Left ventricle myocardium superior (tissue), 1 donor: Measurements from ENCODE around the gene DAPL1. TPM values are rescaled to one million over a fixed set of nuclear protein-coding genes. Genes with fewer than 3 reads are reported as not detected.

ENCODE experiments used
- ATAC-seq: fragments of 200-7000 bp; cut with Tn5 transposase; one replicate; pipeline ENCODE4 v1.9.1; 2020; ENCODE audit warnings: mild to moderate bottlenecking, moderate library complexity
- DNase-seq: peaks from one replicate; pipeline ENCODE4 v3.0.0-alpha.2; 2020
- intact Hi-C: fragments of 100-400 bp; cut with micrococcal nuclease; formaldehyde crosslinking; loops from one replicate; pipeline ENCODE4 v1.11.0; 2022
- total RNA-seq: library from RNA; stranded (reverse); fragmentation: NEBNext Ultra II Directional; extraction: Animal tissue kit (Norgen Biotek cat#: 25700); gene quantifications from one replicate; pipeline ENCODE4 v1.2.1, GENCODE V29; 2021
- donor health status: DM: no; HTN: yes; CAD: no; lungs with severe emphysema.

Gene DAPL1
- total RNA-seq, 1 donor from 2014 or later: not detected

DNA sequence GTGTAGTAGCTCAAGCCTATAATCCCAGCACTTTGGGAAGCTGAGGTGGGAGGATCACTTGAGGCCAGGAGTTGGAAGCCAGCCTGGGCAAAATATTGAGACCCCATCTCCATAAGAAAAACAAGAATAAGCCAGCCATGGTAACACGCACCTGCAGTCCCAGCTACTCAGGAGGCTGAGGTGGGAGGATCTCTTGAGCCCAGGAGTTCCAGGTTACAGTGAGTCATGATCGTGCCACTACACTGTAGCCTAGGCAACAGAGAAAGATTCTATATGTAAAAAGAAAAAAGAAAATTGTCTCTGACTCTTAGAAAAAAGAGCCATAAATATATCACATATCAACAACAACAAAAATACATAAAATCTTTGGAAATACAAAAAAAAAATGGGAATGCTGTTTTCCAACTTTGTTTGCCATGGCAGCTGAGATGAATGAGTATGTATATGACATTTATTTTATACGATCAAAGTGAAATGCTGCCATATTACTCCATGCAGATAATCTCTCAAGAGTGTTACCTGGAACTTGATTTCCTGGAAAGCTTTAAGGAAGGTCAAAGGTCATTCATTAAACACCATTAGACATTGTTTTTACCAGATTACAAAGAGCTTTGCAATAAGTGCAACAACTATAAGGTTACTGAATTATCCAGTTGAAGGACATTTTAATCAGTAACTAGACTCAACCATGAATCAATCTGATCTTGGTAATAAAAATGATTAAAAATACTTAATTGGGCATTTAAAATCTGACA is 19.7 kb upstream of the DAPL1 start:
- intact Hi-C loops: no loop called here
- no peak for DNase-seq
- ATAC-seq: no peak

- intact Hi-C loops: no loop called here
- no peak for ATAC-seq
These were observed 18.9 kb upstream of the DAPL1 start for GRCh38 chr2:158776231-158776630.

DNA sequence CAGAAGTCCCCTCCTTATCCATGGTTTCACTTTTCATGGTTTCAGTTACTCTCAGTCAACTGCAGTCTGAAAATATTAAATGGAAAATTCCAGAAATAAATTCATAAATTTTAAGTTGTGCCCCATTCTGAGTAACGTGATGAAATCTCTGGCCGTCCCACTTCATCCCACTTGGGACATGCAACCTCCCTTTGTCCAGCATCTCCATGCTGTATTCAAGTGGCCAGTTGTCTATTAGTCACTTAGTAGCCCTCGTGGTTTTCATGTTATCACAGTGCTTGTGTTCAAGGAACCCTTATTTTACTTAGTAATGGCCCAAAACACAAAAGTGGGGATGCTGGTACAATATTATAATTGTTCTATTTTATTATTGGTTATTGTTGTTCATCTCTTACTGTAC is 18.0 kb upstream of the DAPL1 start:
- DNase-seq (no peak), ATAC-seq (no peak)
- intact Hi-C loops: no loop called here

More at GRCh38 chr2:158776231-158776630, 18.9 kb upstream of the DAPL1 start:
- DNase-seq: no peak

GRCh38 chr2:158778243-158778642 is 16.9 kb upstream of the DAPL1 start:
- ATAC-seq: no peak
- no peak for DNase-seq
- intact Hi-C loops: no loop called here

- intact Hi-C loops: no loop called here
- ATAC-seq: no peak
These were observed 15.5 kb upstream of the DAPL1 start for GRCh38 chr2:158779621-158780020.

GRCh38 chr2:158781353-158781961 is 13.7 kb upstream of the DAPL1 start:
- DNase-seq (no peak), ATAC-seq (no peak)
- intact Hi-C loops: no loop called here

More at GRCh38 chr2:158779621-158780020, 15.5 kb upstream of the DAPL1 start:
- no peak for DNase-seq

GRCh38 chr2:158782136-158782535 is 13.0 kb upstream of the DAPL1 start:
- no peak for ATAC-seq
- intact Hi-C loops: no loop called here
- DNase-seq: no peak

DNA sequence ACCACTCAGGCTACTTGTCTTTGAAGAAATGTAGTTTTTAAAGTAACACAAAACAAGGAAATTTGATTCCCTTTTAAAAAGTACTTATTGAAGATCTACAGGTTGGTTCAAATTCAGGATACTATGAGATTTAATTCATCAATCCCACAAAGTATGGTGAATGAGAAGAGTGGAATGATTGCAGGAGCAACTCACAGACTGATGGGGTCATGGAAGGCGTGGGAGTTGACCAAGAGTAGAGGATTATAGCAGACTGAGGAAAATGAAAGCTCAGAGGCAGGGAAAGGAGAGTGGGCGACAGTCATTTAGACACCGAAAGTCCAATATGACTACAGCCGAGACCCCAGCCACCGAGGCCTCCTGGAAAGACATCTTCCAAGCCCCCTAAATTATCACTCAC is 12.5 kb upstream of the DAPL1 start:
- ATAC-seq: no peak
- no peak for DNase-seq
- intact Hi-C loops: no loop called here

- DNase-seq (no peak), ATAC-seq (no peak)
These were observed 11.2 kb upstream of the DAPL1 start for GRCh38 chr2:158783923-158784322.

GRCh38 chr2:158786897-158787296 is 8.2 kb upstream of the DAPL1 start:
- ATAC-seq: no peak
- DNase-seq: no peak
- intact Hi-C loops: no loop called here

More at GRCh38 chr2:158783923-158784322, 11.2 kb upstream of the DAPL1 start:
- intact Hi-C loops: no loop called here

GRCh38 chr2:158788951-158789350 is 6.2 kb upstream of the DAPL1 start:
- no peak for DNase-seq
- no peak for ATAC-seq
- intact Hi-C loops: no loop called here

GRCh38 chr2:158796652-158797051 is 1.5 kb downstream of the DAPL1 start:
- no peak for ATAC-seq
- intact Hi-C loops: no loop called here
- DNase-seq: no peak

DNA sequence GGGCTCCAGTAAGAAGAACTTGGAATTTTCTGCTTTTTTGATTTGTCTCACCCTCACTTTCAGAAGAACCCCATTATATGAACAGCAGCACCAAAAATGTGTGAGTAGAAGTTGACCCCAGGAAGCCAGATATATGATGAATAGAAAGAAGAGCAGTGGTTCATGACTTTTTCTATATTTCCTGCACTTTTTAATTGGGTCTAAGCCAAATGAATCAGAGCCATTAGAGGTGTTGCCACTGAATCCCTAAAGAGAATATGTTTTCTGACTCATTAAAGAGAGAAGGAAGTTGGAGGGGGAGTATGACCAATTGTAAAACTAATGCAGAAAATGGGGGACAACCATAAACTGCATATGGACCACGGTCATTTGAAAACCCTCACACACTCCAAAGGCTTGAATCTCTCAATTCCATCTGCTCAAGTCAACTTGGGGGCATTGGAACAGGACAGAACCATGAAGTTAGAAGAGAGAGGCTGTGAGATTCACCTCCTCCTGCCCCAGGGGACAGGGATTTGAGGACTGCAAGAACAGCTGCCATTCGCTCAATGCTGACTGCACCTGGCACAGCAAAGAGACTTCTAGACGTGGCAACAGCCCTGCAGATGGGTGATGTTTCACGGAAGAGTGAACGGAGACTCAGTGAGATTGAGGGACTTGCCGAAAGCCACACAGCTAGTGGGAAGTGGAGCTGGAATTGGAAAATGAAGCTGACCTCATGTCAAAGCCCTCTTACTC is 3.0 kb downstream of the DAPL1 start:
- no peak for DNase-seq
- intact Hi-C loops: no loop called here
- ATAC-seq: no peak

DNA sequence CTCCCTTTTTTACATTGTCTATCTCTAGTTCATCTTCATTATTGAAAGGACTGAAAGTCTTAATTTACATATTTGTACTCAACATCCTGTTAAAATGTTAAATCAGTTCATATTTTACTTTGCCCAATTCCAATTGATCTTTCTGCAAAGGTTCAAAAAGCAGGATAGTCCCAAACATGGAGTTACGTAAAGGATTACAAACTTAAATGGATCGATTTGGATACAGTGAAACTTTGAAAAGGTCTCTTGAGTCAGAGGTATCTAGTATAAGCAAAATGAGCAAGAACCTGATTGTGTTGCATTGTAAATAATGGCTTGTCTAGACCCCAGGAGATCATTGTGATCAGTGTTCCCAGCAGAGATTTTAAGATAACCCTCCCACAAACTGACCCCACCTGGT is 4.1 kb downstream of the DAPL1 start:
- ATAC-seq: no peak
- intact Hi-C loops: no loop called here
- DNase-seq: no peak

DNA sequence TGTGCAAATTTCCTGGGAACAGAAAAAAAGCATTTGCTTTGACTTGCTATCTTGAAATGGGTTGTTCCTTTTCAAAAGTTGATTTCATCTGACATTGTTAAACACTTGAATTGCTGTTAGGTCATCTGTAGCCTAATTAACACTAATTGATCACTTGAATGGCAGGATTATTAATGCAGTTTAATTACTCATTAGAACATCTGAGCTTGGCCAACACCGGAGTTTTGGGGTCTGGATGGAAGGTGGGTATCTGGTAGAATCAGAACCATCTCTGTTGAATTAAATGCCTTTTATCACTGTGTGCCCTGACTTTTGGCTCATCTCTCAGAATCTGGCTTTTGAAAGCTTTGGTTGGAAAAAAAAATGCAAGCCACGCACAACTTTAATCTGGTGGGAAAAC is 8.4 kb downstream of the DAPL1 start:
- DNase-seq: no peak
- no peak for ATAC-seq
- intact Hi-C loops: no loop called here

- ATAC-seq: no peak
- intact Hi-C loops: no loop called here
These were observed 10.1 kb downstream of the DAPL1 start for GRCh38 chr2:158805255-158805654.

GRCh38 chr2:158805936-158806335 is 10.8 kb downstream of the DAPL1 start:
- DNase-seq: no peak
- no peak for ATAC-seq
- intact Hi-C loops: no loop called here

More at GRCh38 chr2:158805255-158805654, 10.1 kb downstream of the DAPL1 start:
- DNase-seq: no peak

DNA sequence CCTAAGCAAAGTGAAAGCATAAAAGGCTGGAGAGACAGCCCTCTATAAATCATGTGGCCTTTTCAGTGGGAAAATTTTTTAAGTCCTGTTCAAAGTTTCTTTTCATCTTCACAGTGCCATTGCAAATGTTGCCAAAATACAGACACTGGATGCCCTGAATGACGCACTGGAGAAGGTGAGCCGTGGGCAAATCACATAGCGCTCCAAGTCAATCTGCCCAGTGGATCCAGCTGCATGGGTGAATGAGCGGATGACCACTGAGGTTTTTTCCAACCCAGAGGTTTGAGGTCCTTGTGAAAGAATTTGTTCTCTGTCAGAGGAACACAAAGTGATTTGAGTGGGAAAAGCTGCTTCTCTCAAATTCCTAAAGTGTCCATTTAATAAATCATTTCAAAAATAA is 11.8 kb downstream of the DAPL1 start:
- no peak for DNase-seq
- intact Hi-C loops: no loop called here
- no peak for ATAC-seq

DNA sequence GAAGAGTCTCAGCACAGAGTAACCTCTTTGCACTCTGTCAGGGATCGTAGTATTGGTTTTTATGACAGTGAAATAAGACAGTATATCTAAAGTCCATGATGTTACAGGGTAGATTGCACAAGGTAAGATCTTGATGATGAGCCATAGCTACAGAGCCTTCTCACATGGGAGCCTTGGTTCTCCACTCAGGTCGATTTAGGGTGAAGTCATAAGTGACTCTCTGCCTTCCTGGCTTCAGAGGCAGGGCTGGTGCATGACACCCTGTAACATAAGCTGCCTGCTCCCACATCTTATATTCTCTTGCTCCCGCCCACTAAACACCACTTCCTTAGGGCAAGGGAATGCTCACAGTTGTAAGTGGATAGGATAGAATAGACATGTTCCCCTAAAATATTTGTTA is 13.3 kb downstream of the DAPL1 start:
- DNase-seq (no peak), ATAC-seq (no peak)
- intact Hi-C loops: no loop called here

DNA sequence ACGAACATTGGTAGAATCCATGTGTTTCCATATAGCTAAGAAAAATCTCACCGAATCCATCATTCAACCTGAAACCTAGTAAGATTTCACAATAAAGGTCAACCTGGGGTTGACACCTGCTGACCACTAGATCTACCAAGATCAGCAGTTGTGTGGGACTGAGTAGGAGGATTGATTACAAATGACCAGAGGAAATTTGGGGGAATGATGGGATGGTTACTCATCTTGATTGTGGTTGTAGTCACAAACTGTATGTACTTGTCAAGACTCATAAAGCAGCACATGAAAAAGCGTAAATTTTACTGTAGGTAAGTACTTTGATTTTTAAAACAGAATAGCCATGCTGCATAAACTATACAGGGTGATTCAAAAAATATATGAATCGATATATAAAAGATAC is 14.7 kb downstream of the DAPL1 start:
- intact Hi-C loops: no loop called here

More for the DNA sequence above, 14.7 kb downstream of the DAPL1 start:
- ATAC-seq (no peak), DNase-seq (no peak)
